GM12801 (cell line): ENCODE data around the gene FBXO44.

Experiments used
- TF ChIP-seq, protein P1 (sequence below): IDR thresholded peaks from one replicate; pipeline ENCODE4 v1.5.1; 2011; ENCODE audit warnings: control low read depth; ENCODE audit not compliant: insufficient read length; ENCODE audit errors: extremely low read depth

FBXO44 gene

DNA sequence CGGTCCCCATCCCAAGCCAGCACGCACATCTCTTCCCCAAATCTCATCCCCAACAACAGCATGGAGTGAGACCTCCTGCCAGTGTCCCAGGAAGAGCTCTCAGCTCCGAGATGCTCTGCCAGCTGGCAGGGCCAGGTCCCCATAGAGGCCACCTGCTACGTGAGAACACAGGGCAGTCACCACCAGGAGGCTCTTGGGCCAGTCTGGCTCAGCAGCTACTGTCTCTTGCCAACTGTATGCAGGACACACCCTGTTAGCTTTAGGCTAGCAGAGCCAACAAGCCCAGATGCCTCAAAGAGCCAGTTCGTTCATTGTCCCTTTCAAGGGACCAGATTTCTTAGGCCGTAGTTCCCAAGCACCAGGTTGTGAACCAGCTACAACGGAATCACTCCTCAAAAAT is 37.4 kb upstream of the FBXO44 start:
- TF ChIP-seq, protein P1, sequence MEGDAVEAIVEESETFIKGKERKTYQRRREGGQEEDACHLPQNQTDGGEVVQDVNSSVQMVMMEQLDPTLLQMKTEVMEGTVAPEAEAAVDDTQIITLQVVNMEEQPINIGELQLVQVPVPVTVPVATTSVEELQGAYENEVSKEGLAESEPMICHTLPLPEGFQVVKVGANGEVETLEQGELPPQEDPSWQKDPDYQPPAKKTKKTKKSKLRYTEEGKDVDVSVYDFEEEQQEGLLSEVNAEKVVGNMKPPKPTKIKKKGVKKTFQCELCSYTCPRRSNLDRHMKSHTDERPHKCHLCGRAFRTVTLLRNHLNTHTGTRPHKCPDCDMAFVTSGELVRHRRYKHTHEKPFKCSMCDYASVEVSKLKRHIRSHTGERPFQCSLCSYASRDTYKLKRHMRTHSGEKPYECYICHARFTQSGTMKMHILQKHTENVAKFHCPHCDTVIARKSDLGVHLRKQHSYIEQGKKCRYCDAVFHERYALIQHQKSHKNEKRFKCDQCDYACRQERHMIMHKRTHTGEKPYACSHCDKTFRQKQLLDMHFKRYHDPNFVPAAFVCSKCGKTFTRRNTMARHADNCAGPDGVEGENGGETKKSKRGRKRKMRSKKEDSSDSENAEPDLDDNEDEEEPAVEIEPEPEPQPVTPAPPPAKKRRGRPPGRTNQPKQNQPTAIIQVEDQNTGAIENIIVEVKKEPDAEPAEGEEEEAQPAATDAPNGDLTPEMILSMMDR, result no peak

DNA sequence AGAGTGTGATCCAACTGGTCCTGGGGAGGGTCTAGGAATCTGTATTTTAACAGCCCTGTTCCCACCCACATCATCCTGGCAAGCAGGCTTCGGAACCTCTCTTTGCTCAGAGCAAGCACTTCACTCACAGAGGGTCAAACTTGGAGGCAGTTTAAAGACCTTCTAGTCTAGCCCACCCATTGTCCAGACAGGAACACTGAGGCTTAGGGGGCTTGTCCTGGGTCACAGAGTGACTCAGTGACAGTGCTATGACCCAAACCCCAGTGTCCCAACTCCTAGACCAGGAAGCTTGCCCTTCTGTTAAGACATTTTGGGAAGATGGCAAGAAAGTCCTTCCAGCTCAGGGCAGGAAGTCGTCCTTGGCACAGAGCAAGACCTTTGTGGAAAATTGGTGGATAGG is 36.9 kb upstream of the FBXO44 start:
- TF ChIP-seq, protein P1, result no peak

DNA sequence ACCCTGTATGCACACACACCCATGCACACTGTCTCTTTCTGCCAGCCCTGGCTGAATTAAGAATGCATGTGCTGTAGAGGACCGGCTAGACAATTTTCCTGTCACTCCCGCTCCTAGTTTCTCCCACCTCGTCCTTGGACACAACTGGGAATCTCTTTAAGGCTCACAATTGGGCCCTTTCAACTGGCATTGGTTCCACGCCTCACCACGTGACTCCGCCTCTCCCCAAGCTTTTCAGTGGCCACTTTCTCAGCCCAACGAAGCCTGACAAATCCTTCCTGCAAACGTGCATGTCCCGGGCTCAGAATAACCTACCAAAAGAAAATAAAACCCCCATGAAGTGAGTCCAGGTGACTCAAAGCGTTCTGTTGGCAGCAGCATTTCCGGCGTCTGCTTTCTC is 34.3 kb upstream of the FBXO44 start:
- TF ChIP-seq, protein P1, result no peak

DNA sequence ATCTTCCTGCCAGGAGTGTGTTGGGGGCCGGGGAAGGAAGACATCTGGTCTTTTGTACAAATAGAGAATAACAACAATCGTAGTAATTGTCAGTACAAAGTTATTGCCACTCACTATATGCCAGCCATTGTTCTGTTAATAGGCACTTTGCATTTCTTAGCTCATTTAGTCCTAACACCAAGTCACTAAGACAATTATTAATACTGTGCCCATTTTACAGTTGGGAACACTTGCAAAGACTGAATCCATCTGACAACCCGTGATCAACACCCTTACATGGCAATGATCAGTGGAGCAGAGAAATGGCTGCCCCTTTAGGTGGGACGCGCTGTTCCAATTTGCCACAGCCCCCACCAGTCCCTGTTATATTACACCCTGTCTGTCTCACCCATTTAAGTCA is 33.8 kb upstream of the FBXO44 start:
- TF ChIP-seq, protein P1, result no peak

DNA sequence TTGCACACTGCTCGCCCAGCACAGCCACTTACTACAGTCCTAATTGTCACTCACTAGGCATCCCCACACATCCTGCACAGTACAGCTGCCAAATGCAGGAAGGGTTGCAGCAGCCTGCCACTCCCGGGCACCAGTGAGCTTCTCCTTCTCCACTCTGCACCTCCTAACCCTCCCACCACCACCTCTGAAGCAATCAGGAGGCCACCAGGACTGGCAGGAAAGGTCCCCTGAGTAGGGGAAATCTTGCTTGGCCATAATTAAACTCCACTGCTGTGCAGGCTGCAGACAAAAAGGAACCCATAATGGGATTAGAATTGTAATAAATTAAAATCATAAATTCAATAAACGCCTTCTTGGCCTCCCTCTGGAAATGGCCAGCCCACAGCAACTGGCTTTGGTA is 32.3 kb upstream of the FBXO44 start:
- TF ChIP-seq, protein P1, result no peak

DNA sequence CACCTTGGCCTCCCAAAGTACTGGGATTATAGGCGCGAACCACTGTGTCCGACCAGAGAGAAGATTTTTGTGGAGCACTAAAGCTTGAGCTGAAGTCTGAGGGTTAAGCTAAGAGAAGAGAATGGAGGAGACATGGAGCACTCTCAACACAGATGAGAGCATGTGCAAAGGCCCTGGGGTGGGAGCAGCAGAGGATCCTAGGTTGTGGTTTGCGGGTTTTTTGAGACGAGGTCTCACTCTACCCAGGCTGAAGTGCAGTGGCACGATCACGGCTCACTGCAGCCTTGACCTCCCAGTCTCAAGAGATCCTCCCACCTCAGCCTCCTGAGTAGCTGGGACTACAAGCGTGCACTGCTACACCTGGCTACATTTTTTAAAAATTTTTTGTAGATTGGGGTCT is 31.0 kb upstream of the FBXO44 start:
- TF ChIP-seq, protein P1, result no peak

DNA sequence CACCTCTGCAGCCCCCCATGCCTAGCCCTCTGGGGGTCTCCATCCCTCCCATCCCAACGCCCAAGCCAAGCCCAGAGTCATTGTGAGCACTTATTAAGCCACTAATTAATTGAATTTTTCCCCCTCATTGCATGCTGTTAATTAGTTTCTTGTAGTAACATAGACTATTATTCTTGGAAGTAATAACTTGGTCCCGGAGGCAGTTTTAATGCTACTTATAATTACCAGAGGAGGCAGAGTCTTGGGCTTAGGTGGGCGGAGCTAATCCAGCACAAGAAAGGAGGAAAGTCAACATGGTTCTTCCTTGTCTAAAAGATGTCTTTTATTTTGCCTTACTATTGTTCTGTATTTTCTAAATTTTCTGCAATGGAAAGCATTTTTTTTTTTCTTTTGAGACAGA is 28.1 kb upstream of the FBXO44 start:
- TF ChIP-seq, protein P1, result no peak

DNA sequence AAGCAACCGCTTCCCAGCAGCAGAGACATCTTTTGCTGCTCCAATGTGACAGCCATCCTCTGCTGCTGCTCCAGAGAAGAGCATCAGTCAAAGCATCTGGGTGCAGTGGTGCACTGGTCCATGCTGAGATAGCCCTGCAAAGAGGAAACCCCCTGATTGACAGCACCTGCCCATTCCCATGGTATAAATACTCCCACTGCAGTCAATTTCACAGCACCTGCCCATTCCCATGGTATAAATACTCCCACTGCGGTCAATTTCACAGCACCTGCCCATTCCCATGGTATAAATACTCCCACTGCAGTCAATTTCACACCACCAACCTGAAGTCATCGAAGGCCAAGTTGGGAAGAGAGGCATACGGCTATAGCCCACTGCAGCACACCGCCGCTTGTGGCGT is 25.9 kb upstream of the FBXO44 start:
- TF ChIP-seq, protein P1, result no peak
